Putamen (tissue), 1 donor: ENCODE results near the gene STON2.
"Not testable (repeated sequence)": the region's sequence is repeated elsewhere in the genome, so short reads cannot be mapped to it uniquely, and the experiment has no call there.

Experiments
- DNase-seq: peaks from one replicate; pipeline ENCODE4 v3.0.0-alpha.2; 2016; ENCODE audit warnings: low spot score

STON2 gene

GRCh38 chr14:81265636-81266169 lies 134.4 kb downstream of the STON2 start:
- DNase-seq = no peak

GRCh38 chr14:81264671-81265070 lies 135.5 kb downstream of the STON2 start:
- no peak for DNase-seq

GRCh38 chr14:81263777-81264410 lies 136.2 kb downstream of the STON2 start:
- no peak for DNase-seq

GRCh38 chr14:81261176-81261575 lies 138.9 kb downstream of the STON2 start:
- DNase-seq = no peak

- no peak for DNase-seq
Measured at GRCh38 chr14:81260732-81261131, 139.4 kb downstream of the STON2 start.

GRCh38 chr14:81256289-81256960 lies 143.7 kb downstream of the STON2 start:
- no peak for DNase-seq

GRCh38 chr14:81252278-81252677 lies 147.8 kb downstream of the STON2 start:
- no peak for DNase-seq

GRCh38 chr14:81247271-81247766 lies 152.8 kb downstream of the STON2 start:
- DNase-seq = no peak

- no peak for DNase-seq
Measured at GRCh38 chr14:81246461-81247270, 153.5 kb downstream of the STON2 start.

- DNase-seq = no peak
Measured at GRCh38 chr14:81245771-81246170, 154.4 kb downstream of the STON2 start.

GRCh38 chr14:81244431-81244830 lies 155.7 kb downstream of the STON2 start:
- DNase-seq = not testable (repeated sequence)

GRCh38 chr14:81243499-81243898 lies 156.6 kb downstream of the STON2 start:
- DNase-seq = no peak

GRCh38 chr14:81236849-81237248 lies 163.3 kb downstream of the STON2 start:
- DNase-seq = not testable (repeated sequence)

GRCh38 chr14:81236138-81236537 lies 164.0 kb downstream of the STON2 start:
- DNase-seq = no peak

GRCh38 chr14:81235096-81235495 lies 165.0 kb downstream of the STON2 start:
- DNase-seq = no peak

- DNase-seq = no peak
Measured at GRCh38 chr14:81234278-81234677, 165.8 kb downstream of the STON2 start.

- no peak for DNase-seq
Measured at GRCh38 chr14:81233615-81234014, 166.5 kb downstream of the STON2 start.

- no peak for DNase-seq
Measured at GRCh38 chr14:81231540-81231939, 168.6 kb downstream of the STON2 start.

- DNase-seq = no peak
Measured at GRCh38 chr14:81224222-81224621, 175.9 kb downstream of the STON2 start.

GRCh38 chr14:81223788-81224187 lies 176.3 kb downstream of the STON2 start:
- DNase-seq = not testable (repeated sequence)

- DNase-seq = no peak
Measured at GRCh38 chr14:81222691-81223090, 177.4 kb downstream of the STON2 start.

- no peak for DNase-seq
Measured at GRCh38 chr14:81222126-81222525, 178.0 kb downstream of the STON2 start.
